SK-N-SH treated with all-trans-retinoic acid at 6 μM for 48 hours (cell line): ENCODE data around the gene CUBN.

Experiments
- ATAC-seq: fragments of 200-7000 bp; cut with Tn5 transposase; 3 replicates; pipeline ENCODE4 v1.9.1; 2020; ENCODE audit warnings: mild to moderate bottlenecking, moderate library complexity
- ARNTL ChIP-seq: fragments of 450-650 bp; formaldehyde crosslinking; IDR thresholded peaks from 2 replicates; pipeline ENCODE4 v1.5.0; 2020; ENCODE audit warnings: low read depth, mild to moderate bottlenecking, moderate library complexity, borderline replicate concordance
- BACH2 ChIP-seq: fragments of 250-450 bp; sonication (Bioruptor Pico); IDR thresholded peaks from 2 replicates; pipeline ENCODE4 v1.9.0; 2021; ENCODE audit warnings: mild to moderate bottlenecking, borderline replicate concordance
- CSDC2 ChIP-seq: fragments of 250-450 bp; sonication (Bioruptor Pico); IDR thresholded peaks from 2 replicates; pipeline ENCODE4 v1.5.0; 2020; ENCODE audit warnings: mild to moderate bottlenecking, moderate library complexity
- ESRRG ChIP-seq: fragments of 250-450 bp; sonication (Bioruptor Pico); IDR thresholded peaks from 2 replicates; pipeline ENCODE4 v1.6.1; 2021; ENCODE audit warnings: mild to moderate bottlenecking
- GLIS3 ChIP-seq: fragments of 250-450 bp; sonication (Bioruptor Pico); IDR thresholded peaks from 2 replicates; pipeline ENCODE4 v1.5.0; 2020; ENCODE audit warnings: mild to moderate bottlenecking, moderate library complexity
- ISL1 ChIP-seq: fragments of 250-450 bp; sonication (Bioruptor Pico); IDR thresholded peaks from 2 replicates; pipeline ENCODE4 v2.1.2; 2022; ENCODE audit warnings: mild to moderate bottlenecking, moderate library complexity
- OSR1 ChIP-seq: fragments of 250-450 bp; sonication (Bioruptor Pico); IDR thresholded peaks from 2 replicates; pipeline ENCODE4 v1.8.0; 2022; ENCODE audit warnings: moderate library complexity, mild to moderate bottlenecking, inconsistent platforms
- PATZ1 ChIP-seq: fragments of 250-450 bp; sonication (Bioruptor Pico); IDR thresholded peaks from 2 replicates; pipeline ENCODE4 v1.8.0; 2020; ENCODE audit warnings: mild to moderate bottlenecking, moderate library complexity, borderline replicate concordance
- PPARA ChIP-seq: fragments of 250-450 bp; sonication (Bioruptor Pico); IDR thresholded peaks from 2 replicates; pipeline ENCODE4 v1.5.0; 2020; ENCODE audit warnings: mild to moderate bottlenecking, borderline replicate concordance
- TOX ChIP-seq: fragments of 250-450 bp; sonication (Bioruptor Pico); IDR thresholded peaks from 2 replicates; pipeline ENCODE4 v1.8.0; 2021; ENCODE audit warnings: mild to moderate bottlenecking, moderate library complexity, borderline replicate concordance
- TSHZ2 ChIP-seq: fragments of 250-450 bp; sonication (Bioruptor Pico); IDR thresholded peaks from 2 replicates; pipeline ENCODE4 v1.5.0; 2020; ENCODE audit warnings: mild to moderate bottlenecking, moderate library complexity
- ZC3H10 ChIP-seq: fragments of 250-450 bp; sonication (Bioruptor Pico); IDR thresholded peaks from 2 replicates; pipeline ENCODE4 v1.5.1; 2021; ENCODE audit warnings: mild to moderate bottlenecking, moderate library complexity
- ZFP30 ChIP-seq: fragments of 450-650 bp; formaldehyde crosslinking; IDR thresholded peaks from 2 replicates; pipeline ENCODE4 v1.5.0; 2022; ENCODE audit warnings: mild to moderate bottlenecking, moderate library complexity
- ZNF70 ChIP-seq: fragments of 450-650 bp; formaldehyde crosslinking; IDR thresholded peaks from 2 replicates; pipeline ENCODE4 v1.5.0; 2020; ENCODE audit warnings: mild to moderate bottlenecking, moderate library complexity
- ZNF8 ChIP-seq: fragments of 450-650 bp; formaldehyde crosslinking; IDR thresholded peaks from 2 replicates; pipeline ENCODE4 v1.5.0; 2020; ENCODE audit warnings: mild to moderate bottlenecking, moderate library complexity
- TF ChIP-seq, protein P1 (sequence below): fragments of 250-450 bp; sonication (Bioruptor Pico); IDR thresholded peaks from 2 replicates; pipeline ENCODE4 v1.8.0; 2021; ENCODE audit warnings: low read depth, mild to moderate bottlenecking, moderate library complexity, borderline replicate concordance
- TF ChIP-seq, protein P2 (sequence below): fragments of 250-450 bp; sonication (Bioruptor Pico); IDR thresholded peaks from 2 replicates; pipeline ENCODE4 v1.5.1; 2020; ENCODE audit warnings: low read depth, mild to moderate bottlenecking, moderate library complexity
- TF ChIP-seq, protein P3 (sequence below): fragments of 250-450 bp; sonication (Bioruptor Pico); IDR thresholded peaks from 2 replicates; pipeline ENCODE4 v1.5.1; 2021; ENCODE audit warnings: mild to moderate bottlenecking, moderate library complexity

Gene CUBN

GRCh38 chr10:17049195-17049594 lies 80.4 kb downstream of the CUBN start:
- ATAC-seq = no peak
- TF ChIP-seq, protein P1, sequence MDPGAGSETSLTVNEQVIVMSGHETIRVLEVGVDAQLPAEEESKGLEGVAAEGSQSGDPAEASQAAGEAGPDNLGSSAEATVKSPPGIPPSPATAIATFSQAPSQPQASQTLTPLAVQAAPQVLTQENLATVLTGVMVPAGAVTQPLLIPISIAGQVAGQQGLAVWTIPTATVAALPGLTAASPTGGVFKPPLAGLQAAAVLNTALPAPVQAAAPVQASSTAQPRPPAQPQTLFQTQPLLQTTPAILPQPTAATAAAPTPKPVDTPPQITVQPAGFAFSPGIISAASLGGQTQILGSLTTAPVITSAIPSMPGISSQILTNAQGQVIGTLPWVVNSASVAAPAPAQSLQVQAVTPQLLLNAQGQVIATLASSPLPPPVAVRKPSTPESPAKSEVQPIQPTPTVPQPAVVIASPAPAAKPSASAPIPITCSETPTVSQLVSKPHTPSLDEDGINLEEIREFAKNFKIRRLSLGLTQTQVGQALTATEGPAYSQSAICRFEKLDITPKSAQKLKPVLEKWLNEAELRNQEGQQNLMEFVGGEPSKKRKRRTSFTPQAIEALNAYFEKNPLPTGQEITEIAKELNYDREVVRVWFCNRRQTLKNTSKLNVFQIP (CRISPR knock-in tag) = no peak
- TF ChIP-seq GLIS3 = no peak

DNA sequence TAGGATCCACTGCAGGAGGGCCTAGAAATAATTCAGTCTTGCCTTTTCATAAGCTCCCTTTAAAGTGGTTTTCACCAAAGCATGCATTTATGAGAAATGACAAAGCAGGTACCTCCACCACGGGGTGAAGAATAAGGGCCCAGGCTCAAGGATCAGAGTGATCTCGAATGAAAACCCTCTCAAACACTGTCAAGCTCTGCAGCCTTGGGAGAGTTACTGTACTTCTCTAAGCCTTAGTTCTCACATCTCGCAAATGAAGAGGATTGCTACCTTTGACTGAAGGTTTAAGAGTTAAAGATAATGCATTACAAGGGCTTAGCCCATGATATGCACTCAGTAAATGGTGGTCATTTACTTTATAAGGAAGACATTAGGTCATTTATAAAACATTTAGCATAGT lies 81.7 kb downstream of the CUBN start:
- TF ChIP-seq TSHZ2 (CRISPR knock-in tag) (no peak), PATZ1 (no peak), TOX (CRISPR knock-in tag) (no peak), ESRRG (CRISPR knock-in tag) (no peak), ZNF8 (no peak), PPARA (CRISPR knock-in tag) (no peak), OSR1 (CRISPR knock-in tag) (no peak), ZC3H10 (no peak), ISL1 (CRISPR knock-in tag) (no peak), CSDC2 (CRISPR knock-in tag) (no peak), BACH2 (CRISPR knock-in tag) (no peak)
- TF ChIP-seq, protein P2, sequence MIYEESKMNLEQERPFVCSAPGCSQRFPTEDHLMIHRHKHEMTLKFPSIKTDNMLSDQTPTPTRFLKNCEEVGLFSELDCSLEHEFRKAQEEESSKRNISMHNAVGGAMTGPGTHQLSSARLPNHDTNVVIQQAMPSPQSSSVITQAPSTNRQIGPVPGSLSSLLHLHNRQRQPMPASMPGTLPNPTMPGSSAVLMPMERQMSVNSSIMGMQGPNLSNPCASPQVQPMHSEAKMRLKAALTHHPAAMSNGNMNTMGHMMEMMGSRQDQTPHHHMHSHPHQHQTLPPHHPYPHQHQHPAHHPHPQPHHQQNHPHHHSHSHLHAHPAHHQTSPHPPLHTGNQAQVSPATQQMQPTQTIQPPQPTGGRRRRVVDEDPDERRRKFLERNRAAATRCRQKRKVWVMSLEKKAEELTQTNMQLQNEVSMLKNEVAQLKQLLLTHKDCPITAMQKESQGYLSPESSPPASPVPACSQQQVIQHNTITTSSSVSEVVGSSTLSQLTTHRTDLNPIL (CRISPR knock-in tag) = no peak
- TF ChIP-seq, protein P3, sequence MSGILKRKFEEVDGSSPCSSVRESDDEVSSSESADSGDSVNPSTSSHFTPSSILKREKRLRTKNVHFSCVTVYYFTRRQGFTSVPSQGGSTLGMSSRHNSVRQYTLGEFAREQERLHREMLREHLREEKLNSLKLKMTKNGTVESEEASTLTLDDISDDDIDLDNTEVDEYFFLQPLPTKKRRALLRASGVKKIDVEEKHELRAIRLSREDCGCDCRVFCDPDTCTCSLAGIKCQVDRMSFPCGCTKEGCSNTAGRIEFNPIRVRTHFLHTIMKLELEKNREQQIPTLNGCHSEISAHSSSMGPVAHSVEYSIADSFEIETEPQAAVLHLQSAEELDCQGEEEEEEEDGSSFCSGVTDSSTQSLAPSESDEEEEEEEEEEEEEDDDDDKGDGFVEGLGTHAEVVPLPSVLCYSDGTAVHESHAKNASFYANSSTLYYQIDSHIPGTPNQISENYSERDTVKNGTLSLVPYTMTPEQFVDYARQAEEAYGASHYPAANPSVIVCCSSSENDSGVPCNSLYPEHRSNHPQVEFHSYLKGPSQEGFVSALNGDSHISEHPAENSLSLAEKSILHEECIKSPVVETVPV (CRISPR knock-in tag) = no peak
- ATAC-seq = no peak

GRCh38 chr10:17046989-17047388 lies 82.6 kb downstream of the CUBN start:
- TF ChIP-seq ZNF70 (CRISPR knock-in tag) = no peak

DNA sequence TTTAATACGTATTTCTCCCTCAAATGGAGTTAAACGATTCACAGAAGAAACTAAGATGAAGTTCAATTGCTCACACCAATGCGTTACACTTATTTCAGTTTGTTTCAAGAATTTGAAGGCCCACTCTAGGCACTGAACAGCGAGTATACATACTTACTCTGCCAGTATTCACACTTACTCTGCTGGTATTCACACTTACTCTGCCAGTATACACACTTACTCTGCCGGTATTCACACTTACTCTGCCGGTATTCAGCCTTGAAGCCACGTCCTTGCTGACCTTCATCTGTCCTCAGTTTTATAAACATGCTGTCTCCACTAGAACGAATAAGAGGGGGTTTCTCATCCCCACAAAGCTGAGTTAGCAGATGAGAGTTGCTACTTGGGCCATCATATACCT lies 86.0 kb downstream of the CUBN start:
- TF ChIP-seq CSDC2 (CRISPR knock-in tag) (no peak), ARNTL (CRISPR knock-in tag) (no peak), ZFP30 (CRISPR knock-in tag) (no peak)
- TF ChIP-seq, protein P3 (CRISPR knock-in tag) = no peak
- TF ChIP-seq, all 23 proteins: peak for 0

More at GRCh38 chr10:17046989-17047388, 82.6 kb downstream of the CUBN start:
- ATAC-seq = no peak

More for the DNA sequence above, 86.0 kb downstream of the CUBN start:
- no peak for ATAC-seq
